Mucosa of rectum (tissue), 2 donors: ENCODE measurements around the gene ZBTB17.
A peak's percentile ranks its signal among the peaks of the same experiment; 100 is the strongest.
"Not testable (repeated sequence)": the region's sequence is repeated elsewhere in the genome, so short reads cannot be mapped to it uniquely, and the experiment has no call there.

Experiments
- H3K27ac ChIP-seq, 2 donors: one replicate each; pipeline ENCODE4 v1.7.0; 2013; ENCODE audit warnings: inconsistent platforms in 2 of 2, low read depth in 2 of 2, low read length in 2 of 2
- H3K27me3 ChIP-seq, 2 donors: one replicate each; pipeline ENCODE4 v1.7.0; 2013; ENCODE audit warnings: low read length in 2 of 2; ENCODE audit not compliant: control insufficient read depth in 2 of 2, insufficient read depth in 2 of 2
- H3K36me3 ChIP-seq, 2 donors: one replicate each; pipeline ENCODE4 v1.7.0; 2013; ENCODE audit warnings: low read length in 2 of 2; ENCODE audit not compliant: control insufficient read depth in 2 of 2, insufficient read depth in 2 of 2
- H3K4me1 ChIP-seq, 2 donors: one replicate each; pipeline ENCODE4 v1.7.0; 2013; ENCODE audit warnings: low read length in 2 of 2, mild to moderate bottlenecking in 1 of 2; ENCODE audit not compliant: control insufficient read depth in 2 of 2, insufficient read depth in 2 of 2
- H3K4me3 ChIP-seq, 2 donors: one replicate each; pipeline ENCODE4 v1.7.0; 2013; ENCODE audit warnings: low read length in 2 of 2
- H3K9ac ChIP-seq, 2 donors: one replicate each; pipeline ENCODE4 v1.7.0; 2013; ENCODE audit warnings: low read length in 2 of 2, low read depth in 1 of 2, mild to moderate bottlenecking in 1 of 2
- H3K9me3 ChIP-seq, 2 donors: one replicate each; pipeline ENCODE4 v1.7.0; 2013; ENCODE audit warnings: low read length in 2 of 2; ENCODE audit not compliant: control insufficient read depth in 2 of 2
- donor health status: healthy.
- donor health status: Normal muscosa, but diverticular disease.

ZBTB17 gene

DNA sequence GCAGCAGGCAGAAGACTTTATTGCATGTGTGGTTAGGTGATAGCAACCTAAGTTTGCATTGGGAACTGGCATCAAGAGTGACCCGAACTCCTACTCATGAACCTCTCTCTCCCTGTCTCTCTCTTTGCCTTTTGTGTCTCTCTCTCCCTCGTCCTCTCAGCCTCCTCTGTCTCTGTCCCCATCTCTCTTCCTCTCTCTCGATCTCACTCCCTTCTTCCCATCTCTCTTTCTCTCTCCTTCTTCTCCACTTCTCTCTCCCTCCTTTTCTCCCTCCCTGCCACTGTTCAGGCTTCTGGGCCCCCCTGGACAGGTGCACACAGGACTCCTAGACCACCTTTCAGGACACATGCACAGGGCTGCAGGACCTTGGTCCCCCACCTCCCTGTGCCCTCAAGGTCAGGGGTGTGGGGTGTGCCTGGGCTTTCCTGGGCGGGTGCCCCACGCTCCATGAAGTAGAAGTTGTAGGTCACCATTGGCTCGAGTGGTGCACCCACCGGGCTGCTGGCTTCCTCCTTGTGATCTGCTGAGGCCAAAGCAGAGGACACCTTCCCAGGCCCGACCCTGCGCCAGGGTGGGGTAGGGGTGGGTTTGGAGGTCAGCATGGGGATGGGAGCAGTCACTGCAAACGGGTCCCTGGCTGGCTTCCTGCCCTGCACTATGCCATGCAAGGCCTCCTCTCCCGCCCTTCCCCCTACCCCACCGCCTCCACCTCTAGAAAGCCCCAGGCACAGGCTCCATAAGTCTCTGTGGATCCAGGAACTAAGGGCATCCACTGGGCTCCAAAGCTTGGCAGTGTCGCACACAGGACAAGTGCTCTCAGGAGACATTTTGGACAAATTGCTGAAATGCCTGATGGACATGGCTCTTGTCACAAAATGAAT, 13.2 kb upstream of the ZBTB17 start:
- H3K4me3 ChIP-seq: no peak overlapping the region
- no peaks in the 10 kb centered on the region for H3K27me3 ChIP-seq
- no peak overlapping the region for H3K27ac ChIP-seq
- no peaks in the 10 kb centered on the region for H3K9me3 ChIP-seq
- no peak overlapping the region for H3K9ac ChIP-seq
- no peaks in the 10 kb centered on the region for H3K4me1 ChIP-seq
- no peaks in the 10 kb centered on the region for H3K36me3 ChIP-seq

DNA sequence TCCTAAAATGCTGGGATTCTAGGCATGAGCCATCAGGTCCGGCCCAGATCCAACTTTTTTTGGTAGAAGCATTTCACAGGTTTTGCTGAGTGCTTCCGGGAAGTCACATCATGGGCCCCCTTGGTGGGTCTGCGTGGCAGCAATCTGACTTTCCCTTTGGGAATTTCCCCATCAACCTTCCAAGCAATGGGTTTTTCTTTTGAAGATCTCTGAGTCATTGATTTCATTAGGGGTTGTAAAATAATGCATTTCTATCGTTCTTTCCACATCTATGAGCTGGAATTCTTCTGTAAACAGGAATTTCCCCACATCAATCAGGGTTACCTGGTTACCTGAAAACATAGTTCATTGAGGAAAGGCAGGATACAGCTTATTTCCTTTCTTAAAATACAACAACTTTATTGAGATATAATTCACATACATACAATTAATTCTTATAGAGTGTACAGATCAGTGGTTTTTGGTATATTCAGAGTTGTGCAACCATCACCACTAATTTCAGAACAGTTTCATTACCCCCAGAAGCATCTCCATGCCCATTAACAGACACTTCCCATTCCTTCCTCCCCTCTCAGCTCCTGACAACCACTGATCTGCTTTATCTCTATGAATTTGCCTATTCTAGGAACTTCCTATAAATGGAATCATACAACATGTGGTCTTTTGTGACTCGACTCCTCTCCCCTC, 9.9 kb upstream of the ZBTB17 start:
- H3K4me3 ChIP-seq: no peak overlapping the region
- no peaks in the 10 kb centered on the region for H3K36me3 ChIP-seq
- no peaks in the 10 kb centered on the region for H3K27me3 ChIP-seq

DNA sequence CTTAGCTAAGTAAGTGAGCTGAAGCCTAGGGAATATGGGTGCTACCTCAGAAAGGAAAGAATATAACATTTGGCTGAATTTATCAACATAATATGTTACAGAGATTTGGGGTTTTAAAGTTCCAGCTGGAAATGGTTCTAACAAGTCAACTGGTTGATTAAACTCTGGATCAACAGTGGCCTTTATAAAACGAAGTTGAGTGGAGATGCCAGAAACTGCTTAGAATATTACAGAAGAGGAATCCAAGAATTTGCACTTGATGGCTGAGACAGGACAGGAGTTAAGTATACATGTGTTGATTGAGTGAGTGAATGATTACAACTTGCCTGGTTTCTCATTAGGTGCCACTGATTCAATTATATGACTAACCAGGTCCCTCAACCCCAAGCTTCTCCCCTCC, 7.4 kb upstream of the ZBTB17 start:
- Histone ChIP-seq H3K4me1 (no peaks in the 10 kb centered on the region), H3K36me3 (no peaks in the 10 kb centered on the region), H3K27ac (no peak overlapping the region), H3K9ac (no peak overlapping the region), H3K9me3 (no peaks in the 10 kb centered on the region), H3K4me3 (no peak overlapping the region), H3K27me3 (no peaks in the 10 kb centered on the region)

More for the DNA sequence above, 9.9 kb upstream of the ZBTB17 start:
- Histone ChIP-seq H3K27ac (no peak overlapping the region), H3K9ac (no peak overlapping the region), H3K4me1 (no peaks in the 10 kb centered on the region), H3K9me3 (no peaks in the 10 kb centered on the region)

DNA sequence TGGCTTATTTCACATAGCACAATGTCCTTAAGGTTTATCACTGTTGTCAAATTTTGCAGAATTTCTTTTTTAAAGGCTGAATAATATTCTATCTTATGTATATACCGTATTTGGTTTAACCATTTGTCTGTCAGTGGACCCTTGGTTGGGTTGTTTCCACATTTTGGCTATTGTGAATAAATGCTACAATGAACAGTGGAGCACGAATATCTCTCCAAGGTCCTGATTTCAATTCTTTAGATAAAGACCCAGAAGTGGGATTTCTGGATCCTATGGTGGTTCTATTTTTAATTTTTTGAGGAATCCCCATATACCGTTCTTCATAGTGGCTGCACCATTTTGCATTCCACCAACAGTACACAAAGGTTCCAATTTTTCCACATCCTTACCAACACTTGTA, 5.8 kb upstream of the ZBTB17 start:
- H3K36me3 ChIP-seq: no peaks in the 10 kb centered on the region
- H3K27ac ChIP-seq: no peak overlapping the region
- H3K27me3 ChIP-seq: no peaks in the 10 kb centered on the region
- no peak overlapping the region for H3K9ac ChIP-seq
- H3K4me1 ChIP-seq: no peaks in the 10 kb centered on the region
- no peaks in the 10 kb centered on the region for H3K9me3 ChIP-seq
- no peak overlapping the region for H3K4me3 ChIP-seq

DNA sequence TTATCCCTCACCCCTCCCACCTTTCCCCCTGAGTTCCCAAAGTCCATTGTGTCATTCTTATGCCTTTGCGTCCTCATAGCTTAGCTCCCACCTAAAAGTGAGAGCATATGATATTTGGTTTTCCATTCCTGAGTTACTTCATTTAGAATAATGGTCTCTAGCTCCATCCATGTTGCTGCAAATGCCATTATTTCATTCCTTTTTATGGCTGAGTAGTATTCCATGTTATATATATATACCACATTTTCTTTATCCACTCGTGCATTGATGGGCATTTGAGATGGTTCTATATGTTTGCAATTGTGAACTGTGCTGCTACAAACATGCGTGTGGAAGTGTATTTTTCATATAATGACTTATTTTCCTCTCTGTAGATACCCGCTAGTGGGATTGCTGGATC, 2.0 kb upstream of the ZBTB17 start:
- H3K4me3 ChIP-seq, H3K9ac ChIP-seq, H3K4me1 ChIP-seq, H3K27ac ChIP-seq, H3K27me3 ChIP-seq, H3K36me3 ChIP-seq, H3K9me3 ChIP-seq: not testable (repeated sequence)

DNA sequence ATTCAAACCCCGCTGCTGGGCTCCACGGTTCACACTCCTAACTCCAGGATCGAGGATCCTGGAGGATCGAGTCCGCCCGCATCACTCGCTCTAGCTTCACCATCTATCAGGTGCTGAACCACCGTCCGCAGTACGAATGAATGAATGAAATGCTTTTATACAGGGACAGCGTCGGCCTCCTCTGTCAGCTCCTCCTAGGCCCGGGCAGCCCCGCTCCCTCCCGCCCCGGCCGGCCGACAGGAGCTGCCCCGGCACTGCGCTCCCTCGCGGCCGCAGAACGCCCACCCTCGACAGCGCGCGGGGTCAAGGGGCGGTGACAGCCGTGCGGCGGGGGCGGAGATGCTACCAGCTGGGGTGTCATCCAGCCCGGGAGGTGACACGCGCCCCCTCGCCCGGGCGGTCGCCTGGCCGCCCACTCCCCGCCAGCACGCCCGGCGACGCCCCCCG, 520 bp downstream of the ZBTB17 start:
- Histone ChIP-seq H3K9ac (peak overlapping the region; percentile 56 to 61), H3K36me3 (peaks cover 10 to 15% of the 10 kb centered on the region in 2 donors), H3K27me3 (no peaks in the 10 kb centered on the region), H3K27ac (peak overlapping the region; percentile 50 to 76), H3K4me3 (peak overlapping the region; percentile 77 to 80), H3K4me1 (peaks cover 6 to 7% of the 10 kb centered on the region in 2 donors), H3K9me3 (no peaks in the 10 kb centered on the region)

DNA sequence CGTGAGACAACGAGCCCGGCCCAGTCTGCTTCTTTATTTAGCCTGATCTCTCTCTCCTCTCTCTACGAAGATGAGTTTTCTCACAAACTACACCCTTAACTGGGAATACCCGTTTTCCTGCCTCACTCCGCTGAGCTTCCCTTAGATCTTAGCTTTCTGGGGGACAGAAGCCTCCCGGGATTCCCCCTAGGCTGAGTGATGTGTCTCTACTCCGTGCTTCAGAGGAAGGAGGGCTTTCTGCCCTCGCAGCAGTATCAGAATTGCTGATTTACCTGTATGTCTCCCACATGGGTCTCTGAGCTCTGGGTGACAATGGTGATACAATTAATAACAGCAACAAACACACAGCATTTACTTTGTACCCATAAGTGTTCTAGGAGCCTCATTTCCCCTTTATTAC, 1.0 kb downstream of the ZBTB17 start:
- H3K9ac ChIP-seq: peak overlapping the region; percentile 56 to 61
- H3K27me3 ChIP-seq: no peaks in the 10 kb centered on the region
- peak overlapping the region; percentile 77 to 80 for H3K4me3 ChIP-seq
- H3K36me3 ChIP-seq: peaks cover 11 to 17% of the 10 kb centered on the region in 2 donors
- H3K9me3 ChIP-seq: no peaks in the 10 kb centered on the region
- peaks cover 6 to 7% of the 10 kb centered on the region in 2 donors for H3K4me1 ChIP-seq
- H3K27ac ChIP-seq: no peak overlapping the region

DNA sequence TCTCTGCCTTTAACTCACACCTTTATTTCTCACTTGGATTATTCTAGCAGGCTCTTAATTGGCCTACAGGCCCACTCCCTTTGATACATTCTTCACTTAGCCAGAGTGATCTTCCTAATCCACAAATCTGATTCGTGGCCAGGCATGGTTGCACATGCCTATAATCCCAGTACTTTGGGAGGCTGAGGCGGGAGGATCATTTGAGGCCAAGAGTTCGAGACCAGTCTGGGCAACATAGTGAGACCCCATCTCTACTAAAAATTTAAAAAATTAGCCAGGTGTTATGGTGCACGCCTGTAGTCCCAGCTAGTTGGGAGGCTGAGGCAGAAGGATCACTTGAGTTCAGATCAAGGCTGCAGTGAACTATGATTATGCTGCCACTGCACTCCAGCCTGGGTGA, 2.1 kb downstream of the ZBTB17 start:
- Histone ChIP-seq H3K9me3 (no peaks in the 10 kb centered on the region), H3K4me1 (peaks cover 6 to 7% of the 10 kb centered on the region in 2 donors), H3K27ac (no peak overlapping the region), H3K36me3 (peaks cover 18 to 24% of the 10 kb centered on the region in 2 donors), H3K4me3 (no peak overlapping the region), H3K27me3 (no peaks in the 10 kb centered on the region), H3K9ac (no peak overlapping the region)

DNA sequence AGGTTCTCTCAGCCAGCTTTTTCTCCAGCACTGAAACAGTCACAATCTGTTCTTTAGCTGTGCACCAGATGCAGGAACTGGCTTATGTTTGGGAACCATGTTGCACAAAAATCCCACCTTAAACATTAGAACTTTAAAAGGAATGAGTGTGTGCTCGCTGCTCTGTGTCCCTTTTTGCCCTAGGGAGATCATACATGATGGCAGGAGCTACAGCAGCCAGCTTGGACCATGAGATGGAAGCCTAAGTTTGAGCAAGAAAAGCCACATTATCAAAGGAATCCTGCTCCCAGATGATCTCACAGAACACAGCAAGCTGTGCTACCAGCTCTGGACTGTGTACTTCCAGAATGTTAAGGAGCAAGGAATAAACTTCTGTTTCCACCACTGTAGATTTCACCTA, 3.5 kb downstream of the ZBTB17 start:
- H3K36me3 ChIP-seq: peaks cover 27 to 28% of the 10 kb centered on the region in 2 donors
- no peak overlapping the region for H3K4me3 ChIP-seq

DNA sequence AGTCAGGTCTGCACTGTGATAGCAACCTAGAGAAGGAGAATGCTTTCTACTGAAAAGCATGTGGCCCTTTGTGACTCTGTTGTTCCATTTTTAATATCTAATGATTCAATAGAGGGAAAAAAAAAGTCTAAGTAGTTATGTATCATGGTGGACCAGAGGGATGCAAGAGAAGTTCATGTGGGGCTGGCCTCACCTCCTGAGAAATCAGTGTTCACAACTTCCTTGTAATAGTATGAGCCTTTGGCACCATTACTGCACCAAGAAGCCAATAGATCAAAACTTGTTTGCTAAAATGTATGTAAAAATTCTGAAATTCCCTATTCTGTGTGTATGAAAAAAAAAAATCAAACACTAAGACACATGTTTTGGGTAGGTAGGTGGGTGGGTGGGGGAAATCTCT, 5.0 kb downstream of the ZBTB17 start:
- peaks cover 27 to 28% of the 10 kb centered on the region in 2 donors for H3K36me3 ChIP-seq
- no peak overlapping the region for H3K9ac ChIP-seq
- peaks cover 6 to 11% of the 10 kb centered on the region in 2 donors for H3K4me1 ChIP-seq
- no peak overlapping the region for H3K4me3 ChIP-seq
- no peaks in the 10 kb centered on the region for H3K27me3 ChIP-seq
- H3K27ac ChIP-seq: no peak overlapping the region
- H3K9me3 ChIP-seq: no peaks in the 10 kb centered on the region

More for the DNA sequence above, 3.5 kb downstream of the ZBTB17 start:
- Histone ChIP-seq H3K27me3 (no peaks in the 10 kb centered on the region), H3K27ac (no peak overlapping the region), H3K4me1 (peaks cover 6 to 7% of the 10 kb centered on the region in 2 donors), H3K9me3 (no peaks in the 10 kb centered on the region), H3K9ac (no peak overlapping the region)
